GM19043 (cell line): ENCODE measurements around the gene CFD.

Source experiments
- ATAC-seq: cut with Tn5 transposase; IDR thresholded peaks from one replicate; pipeline ENCODE4 v1.9.1; 2021; ENCODE audit warnings: low read depth; ENCODE audit not compliant: unreplicated experiment

Gene CFD

DNA sequence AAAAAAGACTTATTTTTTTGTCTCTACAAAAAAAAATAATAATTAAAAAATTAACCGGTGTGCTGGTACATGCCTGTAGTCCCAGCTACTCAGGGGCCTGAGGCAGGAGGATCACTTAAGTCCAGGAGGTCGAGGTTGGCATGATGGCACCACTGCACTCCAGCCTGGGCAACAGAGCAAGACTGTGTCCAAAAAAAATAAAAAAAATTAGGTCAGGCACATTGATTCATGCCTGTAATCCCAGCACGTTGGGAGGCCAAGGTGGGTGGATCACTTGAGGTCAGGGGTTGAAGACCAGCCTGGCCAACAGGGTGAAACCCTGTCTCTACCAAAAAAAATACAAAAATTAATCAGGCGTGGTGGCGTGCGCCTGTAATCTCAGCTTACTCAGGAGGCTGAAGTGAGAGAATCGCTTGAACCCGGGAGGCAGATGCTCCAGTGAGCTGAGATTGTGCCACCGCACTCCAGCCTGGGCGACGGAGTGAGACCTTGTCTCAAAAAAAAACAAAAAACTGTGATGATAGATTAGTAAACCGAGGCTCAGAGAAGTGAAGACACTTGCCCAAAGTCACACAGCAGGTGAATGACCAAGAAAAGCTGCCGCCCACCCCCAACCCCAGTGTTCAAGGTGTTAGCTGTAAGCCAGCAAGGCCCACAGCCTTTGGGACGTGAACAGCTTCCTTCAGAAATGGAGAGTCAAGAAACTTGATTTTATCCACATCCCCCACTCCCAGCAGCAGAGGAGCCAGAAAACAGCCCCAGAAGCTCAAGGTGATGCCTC is 43.2 kb downstream of the CFD start:
- ATAC-seq = no peak

DNA sequence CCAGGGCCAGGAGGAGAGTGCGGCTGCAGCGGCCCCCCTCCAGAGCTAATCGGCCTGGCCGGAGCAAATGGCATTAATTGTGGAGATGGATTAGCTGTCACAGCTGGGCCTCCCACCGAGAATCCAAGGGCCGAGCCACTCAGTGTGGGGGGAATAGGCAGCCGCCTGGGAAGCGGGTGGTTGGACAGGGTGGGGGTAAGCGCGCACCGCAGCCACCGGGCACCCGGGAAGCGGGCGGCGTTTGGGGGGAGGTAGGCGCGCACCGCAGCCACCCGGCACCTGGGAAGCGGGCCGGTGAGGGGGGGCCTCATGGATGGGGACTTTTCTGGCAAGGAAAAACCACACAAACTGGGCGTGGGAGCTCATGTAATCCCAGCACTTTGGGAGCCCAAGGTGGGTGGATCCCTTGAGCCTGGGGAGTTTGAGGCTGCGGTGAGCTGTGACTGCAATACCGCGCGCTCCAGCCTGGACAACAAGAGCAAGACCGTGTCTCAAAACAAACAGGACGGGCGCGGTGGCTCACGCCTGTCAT is 43.9 kb downstream of the CFD start:
- ATAC-seq = no peak

DNA sequence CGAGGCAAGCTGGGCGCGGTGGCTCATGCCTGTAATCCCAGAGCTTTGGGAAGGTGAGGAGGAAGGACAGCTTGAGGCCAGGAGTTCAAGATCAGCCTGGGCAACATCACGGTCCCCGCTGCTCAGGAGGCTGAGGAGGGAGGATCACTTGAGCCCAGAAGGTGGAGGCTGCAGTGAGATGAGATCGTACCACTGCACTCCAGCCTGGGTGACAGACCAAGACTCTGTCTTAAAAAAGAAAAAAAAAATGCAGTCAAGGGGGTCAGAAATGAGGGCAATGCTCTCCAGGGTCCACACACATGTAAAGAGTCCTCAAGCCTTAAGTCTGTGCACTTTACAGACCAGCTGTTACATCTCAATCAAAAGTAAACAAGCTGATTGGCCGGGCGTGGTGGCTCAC is 45.1 kb downstream of the CFD start:
- ATAC-seq = no peak

DNA sequence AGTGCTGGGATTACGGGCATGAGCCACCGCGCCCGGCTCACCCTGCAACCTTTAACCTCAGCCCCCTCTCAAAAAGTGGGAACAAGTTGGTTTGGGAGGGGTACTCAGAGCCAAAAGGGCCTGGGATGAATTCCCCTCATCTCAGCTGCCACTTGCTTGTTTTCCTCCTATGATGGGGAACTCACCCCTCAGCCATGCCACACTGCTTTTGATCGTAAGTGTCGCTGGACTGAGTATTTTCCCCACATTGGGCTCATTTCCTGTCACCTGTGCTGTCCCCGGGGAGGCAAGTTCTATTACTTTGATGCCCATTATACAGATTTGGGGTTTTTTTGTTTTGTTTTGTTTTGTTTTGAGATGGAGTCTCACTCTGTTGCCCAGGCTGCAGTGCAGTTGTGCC is 47.0 kb downstream of the CFD start:
- no peak for ATAC-seq

DNA sequence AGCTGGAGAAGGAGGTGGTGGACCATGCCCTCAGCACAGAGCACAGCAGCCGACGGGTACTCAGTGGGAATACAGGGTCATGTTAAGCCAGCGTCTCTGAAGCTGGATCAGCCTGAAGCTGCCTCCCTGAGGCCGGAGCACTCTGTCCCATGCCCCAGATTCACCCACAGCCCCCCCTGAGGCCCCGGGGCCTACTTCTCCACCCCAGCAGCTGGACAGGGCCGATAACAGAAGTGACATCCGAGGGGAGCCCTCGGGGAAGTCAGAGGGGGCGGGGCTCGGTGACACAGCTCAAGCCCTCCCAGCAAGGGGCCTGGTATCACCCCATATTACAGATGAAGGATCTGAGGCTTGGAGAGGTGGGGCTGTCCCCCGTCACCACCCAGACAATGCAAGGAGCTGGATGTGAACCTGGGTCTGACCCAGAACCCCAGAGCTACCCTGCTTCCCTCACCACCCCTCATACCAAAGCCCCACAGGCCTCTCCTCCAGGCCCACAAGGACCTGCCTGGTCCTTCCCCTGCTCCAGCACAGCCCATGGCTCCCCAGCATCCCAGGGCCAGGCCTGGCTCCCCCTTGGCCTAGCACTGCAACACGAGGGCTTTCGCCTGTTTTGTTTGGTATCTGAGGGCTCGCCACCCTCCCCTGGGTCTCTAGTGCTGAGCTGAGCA is 47.9 kb downstream of the CFD start:
- no peak for ATAC-seq

DNA sequence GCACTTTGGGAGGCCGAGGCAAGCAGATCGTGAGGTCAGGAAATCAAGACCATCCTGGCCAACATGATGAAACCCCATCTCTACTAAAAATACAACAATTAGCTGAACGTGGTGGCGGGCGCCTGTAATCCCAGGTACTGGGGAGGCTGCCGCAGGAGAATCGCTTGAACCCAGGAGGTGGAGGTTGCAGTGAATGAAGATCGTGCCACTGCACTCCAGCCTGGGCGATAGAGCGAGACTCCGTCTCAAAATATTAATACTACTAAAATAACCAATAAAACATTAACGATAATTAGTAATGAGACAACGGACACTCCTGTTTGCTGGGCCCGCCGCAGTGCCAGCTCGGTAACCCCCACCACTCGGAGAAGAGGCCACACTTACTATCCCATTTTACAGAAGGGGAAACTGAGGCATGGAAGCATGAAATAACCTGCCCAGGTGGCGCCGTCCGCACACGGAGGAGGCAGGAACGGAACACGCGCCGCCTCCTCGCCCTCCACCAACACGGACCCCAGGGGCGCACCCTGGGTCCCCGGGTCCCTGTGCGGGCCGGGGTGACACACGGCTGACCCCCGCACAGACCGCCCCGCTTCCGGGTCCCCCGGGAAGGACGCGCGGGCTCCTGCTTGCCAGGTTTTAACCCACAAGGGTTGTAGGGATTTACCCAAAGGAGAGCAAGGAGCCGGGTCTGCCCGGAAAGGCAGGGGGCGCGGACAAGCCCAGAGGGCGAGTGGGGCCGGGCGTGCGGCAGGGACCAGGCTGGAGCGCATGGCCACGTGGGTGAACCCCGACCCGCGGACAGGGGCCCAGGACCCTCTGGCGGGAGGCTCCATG is 52.0 kb downstream of the CFD start:
- ATAC-seq = no peak

DNA sequence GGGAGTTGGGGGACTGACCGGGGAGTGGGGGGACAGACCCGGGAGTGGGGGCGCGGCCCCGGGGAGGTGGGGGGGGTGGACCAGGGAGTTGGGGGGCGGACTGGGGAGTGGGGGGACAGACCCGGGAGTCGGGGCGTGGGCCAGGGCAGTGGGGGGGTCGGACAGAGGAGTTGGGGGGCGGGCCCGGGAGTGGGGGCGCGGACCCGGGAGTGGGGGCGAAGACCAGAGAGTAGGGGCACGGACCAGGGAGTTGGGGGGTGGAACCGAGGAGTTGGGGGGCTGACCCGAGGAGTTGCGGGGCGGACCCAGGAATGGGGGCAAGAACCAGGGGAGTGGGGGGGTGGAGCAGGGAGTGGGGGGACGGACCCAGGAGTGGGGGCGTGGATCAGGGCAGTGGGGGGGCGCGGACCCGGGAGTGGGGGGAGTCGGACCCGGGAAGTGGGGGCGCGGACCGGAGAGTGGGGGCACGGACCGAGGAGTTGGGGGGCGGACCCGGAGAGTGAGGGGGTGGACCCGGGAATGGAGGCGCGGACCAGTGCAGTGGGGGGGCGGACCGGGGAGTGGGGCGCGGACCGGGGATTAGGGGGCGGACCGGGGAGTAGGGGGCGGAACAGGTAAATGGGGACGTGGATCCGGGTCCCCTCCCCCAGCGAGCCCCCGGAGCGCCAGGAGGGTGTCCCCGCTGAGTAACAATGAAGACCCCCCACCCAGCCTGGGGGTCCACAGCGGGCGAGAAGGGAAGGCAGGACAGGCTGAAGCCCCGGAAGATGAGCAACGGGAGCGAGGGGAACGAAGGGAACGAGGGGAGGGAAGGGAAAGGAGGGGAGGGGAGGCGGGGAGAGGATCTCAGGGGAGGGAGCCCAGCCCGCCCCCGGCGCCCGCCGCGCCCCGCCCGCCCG is 53.0 kb downstream of the CFD start:
- no peak for ATAC-seq
